CD14-positive monocyte (primary cell): ENCODE data around the gene TMEM106B. TPM values are rescaled to one million over a fixed set of nuclear protein-coding genes. Genes with fewer than 3 reads are reported as not detected.

Source experiments
- DNase-seq, 3 donors: peaks; one replicate each; pipeline ENCODE4 v3.0.0-alpha.2; 2011 to 2022
- H2AFZ ChIP-seq: 2 replicates; pipeline ENCODE4 v1.6.0; 2012; ENCODE audit warnings: mild to moderate bottlenecking, low read depth, low read length, inconsistent platforms; ENCODE audit not compliant: insufficient read depth, poor library complexity, severe bottlenecking
- H3K27ac ChIP-seq, 2 donors: 1 replicate in 1 of 2; 2 replicates in 1 of 2; pipeline ENCODE4 v1.5.1; 2012 to 2013; ENCODE audit warnings: low read length in 2 of 2, control low read depth in 1 of 2, inconsistent platforms in 1 of 2, low read depth in 1 of 2, mild to moderate bottlenecking in 1 of 2
- H3K27me3 ChIP-seq, 2 donors: one replicate each; pipeline versions ENCODE4 v1.6.0 to v1.6.1; 2011 to 2013; ENCODE audit warnings: low read length in 2 of 2; ENCODE audit not compliant: control insufficient read depth in 2 of 2, insufficient read depth in 2 of 2
- H3K36me3 ChIP-seq, 2 donors: replicated peaks in 1 of 2; 1 replicate in 1 of 2; 2 replicates in 1 of 2; pipeline versions ENCODE4 v1.5.1 to v1.6.1; 2012 to 2013; ENCODE audit warnings: low read length in 2 of 2, control low read depth in 1 of 2, inconsistent platforms in 1 of 2, mild to moderate bottlenecking in 1 of 2; ENCODE audit not compliant: insufficient read depth in 2 of 2, control insufficient read depth in 1 of 2
- H3K4me1 ChIP-seq, 2 donors: 1 replicate in 1 of 2; 2 replicates in 1 of 2; pipeline versions ENCODE4 v1.5.1 to v1.6.1; 2012 to 2013; ENCODE audit warnings: low read length in 2 of 2, control low read depth in 1 of 2, inconsistent platforms in 1 of 2, mild to moderate bottlenecking in 1 of 2, moderate library complexity in 1 of 2; ENCODE audit not compliant: insufficient read depth in 2 of 2, control insufficient read depth in 1 of 2
- H3K4me2 ChIP-seq: replicated peaks from 2 replicates; pipeline ENCODE3; 2012; ENCODE audit warnings: low read length, moderate library complexity, mild to moderate bottlenecking; ENCODE audit not compliant: poor library complexity, severe bottlenecking; ENCODE audit errors: extremely low read depth
- H3K4me3 ChIP-seq, 3 experiments: fragments of 200-600 bp in 1 of 3; sonication (generic) in 1 of 3; replicated peaks in 1 of 3; 1 replicate in 2 of 3; 2 replicates in 1 of 3; pipeline ENCODE4 v1.5.1; 2011 to 2013; ENCODE audit warnings: low read length in 3 of 3, mild to moderate bottlenecking in 3 of 3, control low read depth in 2 of 3, low read depth in 2 of 3, inconsistent platforms in 1 of 3, moderate library complexity in 1 of 3
- H3K79me2 ChIP-seq: 2 replicates; pipeline ENCODE4 v1.6.0; 2012; ENCODE audit warnings: mild to moderate bottlenecking, control low read depth, inconsistent platforms, low read length, moderate library complexity; ENCODE audit not compliant: insufficient read depth
- H3K9ac ChIP-seq: 2 replicates; pipeline ENCODE4 v1.6.0; 2017; ENCODE audit warnings: low read length, mild to moderate bottlenecking; ENCODE audit not compliant: insufficient read depth, poor library complexity, severe bottlenecking
- H3K9me3 ChIP-seq, 2 donors: replicated peaks in 1 of 2; 1 replicate in 1 of 2; 2 replicates in 1 of 2; pipeline versions ENCODE4 v1.5.1 to v1.6.1; 2012 to 2013; ENCODE audit warnings: low read length in 2 of 2, control low read depth in 1 of 2; ENCODE audit not compliant: control insufficient read depth in 1 of 2, insufficient read depth in 1 of 2
- H4K20me1 ChIP-seq: 2 replicates; pipeline ENCODE4 v1.6.0; 2012; ENCODE audit warnings: mild to moderate bottlenecking, low read length, control low read depth, moderate library complexity; ENCODE audit not compliant: insufficient read depth
- H3K27ac Mint-ChIP-seq, 7 donors: one replicate each; pipeline ENCODE4 v1.8.0; 2020; ENCODE audit warnings: mild to moderate bottlenecking in 7 of 7, mixed read lengths in 7 of 7, moderate library complexity in 6 of 7, inconsistent platforms in 2 of 7
- H3K27me3 Mint-ChIP-seq, 3 donors: one replicate each; pipeline ENCODE4 v1.8.0; 2021 to 2022; ENCODE audit warnings: low read depth in 3 of 3, mild to moderate bottlenecking in 3 of 3, mixed read lengths in 3 of 3, moderate library complexity in 3 of 3, inconsistent platforms in 1 of 3
- H3K36me3 Mint-ChIP-seq, 2 donors: one replicate each; pipeline ENCODE4 v1.8.0; 2020; ENCODE audit warnings: mixed read lengths in 2 of 2, inconsistent platforms in 1 of 2, mild to moderate bottlenecking in 1 of 2
- H3K4me1 Mint-ChIP-seq: one replicate; pipeline ENCODE4 v1.8.0; 2020; ENCODE audit warnings: mild to moderate bottlenecking, mixed read lengths
- H3K4me3 Mint-ChIP-seq, 2 donors: one replicate each; pipeline ENCODE4 v1.8.0; 2020; ENCODE audit warnings: mild to moderate bottlenecking in 2 of 2, mixed read lengths in 2 of 2, moderate library complexity in 1 of 2
- H3K9me3 Mint-ChIP-seq, 7 donors: one replicate each; pipeline ENCODE4 v1.8.0; 2020 to 2022; ENCODE audit warnings: mixed read lengths in 7 of 7, mild to moderate bottlenecking in 6 of 7, moderate library complexity in 6 of 7, inconsistent platforms in 2 of 7
- CTCF ChIP-seq: fragments of 200-600 bp; IDR thresholded peaks from one replicate; pipeline ENCODE4 v1.8.0; 2022; ENCODE audit warnings: antibody characterized with exemption, mild to moderate bottlenecking
- WGBS: methylation state at CpG from one replicate; pipeline ENCODE4 v1.1.5; 2013; ENCODE audit warnings: missing lambda C conversion rate; ENCODE audit not compliant: insufficient coverage; 5-methylcytosine and 5-hydroxymethylcytosine counted together
- intact Hi-C, 2 donors: fragments of 100-400 bp; cut with micrococcal nuclease; formaldehyde crosslinking; loops; one replicate each; pipeline versions ENCODE4 v1.15.0 to v1.15.1; 2023
- polyA plus RNA-seq, 3 donors: library from polyadenylated mRNA; depleted of rRNA in 1 of 3; unstranded in 2 of 3; stranded (reverse) in 1 of 3; fragments of 300-500 nt in 2 of 3; fragments of >200 nt in 1 of 3; fragmentation: Illumina TruSeq in 2 of 3; gene quantifications; 1 replicate in 2 of 3; 2 replicates in 1 of 3; pipeline ENCODE4 v1.2.3, GENCODE V29; 2012 to 2021

TMEM106B gene
- polyA plus RNA-seq, 3 donors, result 5.2 to 17.7 (median 11.6) TPM

GRCh38 chr7:12233175-12233574, 22.1 kb downstream of the TMEM106B start:
- no peak overlapping the region for H3K9ac ChIP-seq
- no peak for DNase-seq
- Mint-ChIP-seq H3K4me1 (no peaks in the 10 kb centered on the region), H3K9me3 (peaks cover 0 to 8% (median 0%) of the 10 kb centered on the region in 7 donors), H3K4me3 (no peak overlapping the region), H3K27ac (no peak overlapping the region), H3K36me3 (peaks cover 32 to 36% of the 10 kb centered on the region in 2 donors), H3K27me3 (no peaks in the 10 kb centered on the region)
- no peak overlapping the region for H3K4me3 ChIP-seq
- no peak overlapping the region for H3K27ac ChIP-seq
- H2AFZ ChIP-seq, result no peak overlapping the region
- no peaks in the 10 kb centered on the region for H4K20me1 ChIP-seq
- peaks cover 9 to 39% of the 10 kb centered on the region in 2 donors for H3K36me3 ChIP-seq
- intact Hi-C loops, result no loop called here
- H3K27me3 ChIP-seq, result no peaks in the 10 kb centered on the region
- no CpG with 5 or more reads among the region's 2 CpGs for whole genome bisulfite sequencing
- H3K4me2 ChIP-seq, result no peak overlapping the region
- no peaks in the 10 kb centered on the region for H3K9me3 ChIP-seq
- no peak for TF ChIP-seq CTCF
- H3K79me2 ChIP-seq, result no peaks in the 10 kb centered on the region
- no peaks in the 10 kb centered on the region for H3K4me1 ChIP-seq

GRCh38 chr7:12234334-12234865, 23.3 kb downstream of the TMEM106B start:
- H3K36me3 Mint-ChIP-seq, result peaks cover 37 to 41% of the 10 kb centered on the region in 2 donors
- no peaks in the 10 kb centered on the region for H3K9me3 ChIP-seq
- H3K27ac Mint-ChIP-seq, result no peak overlapping the region
- no peak for DNase-seq
- no peaks in the 10 kb centered on the region for H3K79me2 ChIP-seq
- H3K4me3 ChIP-seq, result no peak overlapping the region
- no peak overlapping the region for H3K4me3 Mint-ChIP-seq
- intact Hi-C loops, result no loop called here
- no peak overlapping the region for H3K27ac ChIP-seq
- H3K9ac ChIP-seq, result no peak overlapping the region
- no peak overlapping the region for H3K4me2 ChIP-seq
- H3K4me1 Mint-ChIP-seq, result peaks cover under 1% of the 10 kb centered on the region
- no peaks in the 10 kb centered on the region for H3K4me1 ChIP-seq
- 100% methylated on average over 1 of the region's 2 CpGs for WGBS
- H3K9me3 Mint-ChIP-seq, result peaks cover 0 to 12% (median 0%) of the 10 kb centered on the region in 7 donors
- no peaks in the 10 kb centered on the region for H4K20me1 ChIP-seq
- H3K27me3 Mint-ChIP-seq, result no peaks in the 10 kb centered on the region
- no peak for TF ChIP-seq CTCF
- peaks cover 9 to 40% of the 10 kb centered on the region in 2 donors for H3K36me3 ChIP-seq
- no peak overlapping the region for H2AFZ ChIP-seq
- no peaks in the 10 kb centered on the region for H3K27me3 ChIP-seq
